Transverse colon (tissue), 4 donors: ENCODE measurements around the gene SHLD1. TPM values are rescaled to one million over a fixed set of nuclear protein-coding genes. Genes with fewer than 3 reads are reported as not detected.

Experiments
- DNase-seq: peaks from one replicate; pipeline ENCODE4 v3.0.0-alpha.2; 2019
- H3K27ac ChIP-seq, 4 donors: fragments of 200-600 bp; sonication (generic); 2 replicates each; pipeline ENCODE4 v1.5.1; 2016 to 2018; ENCODE audit warnings: inconsistent platforms in 4 of 4
- H3K27me3 ChIP-seq: fragments of 200-600 bp; sonication (generic); 2 replicates; pipeline ENCODE4 v1.5.1; 2017; ENCODE audit warnings: inconsistent platforms
- H3K36me3 ChIP-seq, 4 donors: fragments of 200-600 bp; sonication (generic); 2 replicates each; pipeline ENCODE4 v1.5.1; 2017 to 2019; ENCODE audit warnings: inconsistent platforms in 4 of 4
- H3K4me1 ChIP-seq, 4 donors: fragments of 200-600 bp; sonication (generic); 2 replicates each; pipeline ENCODE4 v1.5.1; 2017 to 2020; ENCODE audit warnings: inconsistent platforms in 4 of 4
- H3K4me3 ChIP-seq, 4 donors: fragments of 200-600 bp; sonication (generic); 1 replicate in 1 of 4; 2 replicates in 3 of 4; pipeline versions ENCODE4 v1.5.1 to v1.6.1; 2017 to 2019; ENCODE audit warnings: inconsistent platforms in 4 of 4
- H3K9me3 ChIP-seq, 2 donors: fragments of 200-600 bp; sonication (generic); 2 replicates each; pipeline ENCODE4 v1.5.1; 2017 to 2019; ENCODE audit warnings: inconsistent platforms in 2 of 2
- EP300 ChIP-seq: sonication (generic); formaldehyde crosslinking; IDR thresholded peaks from one replicate; pipeline ENCODE4 v1.6.1; 2017; ENCODE audit warnings: antibody characterized with exemption, low read depth
- POLR2A ChIP-seq: fragments of 450-650 bp; IDR thresholded peaks from one replicate; pipeline ENCODE4 v1.6.1; 2016; ENCODE audit warnings: antibody characterized with exemption, mild to moderate bottlenecking, moderate library complexity
- POLR2AphosphoS5 ChIP-seq, 3 donors: sonication (generic); formaldehyde crosslinking; IDR thresholded peaks; one replicate each; pipeline ENCODE4 v1.6.1; 2016; ENCODE audit warnings: antibody characterized with exemption in 3 of 3
- WGBS, 2 donors: methylation state at CpG; one replicate each; pipeline ENCODE4 v1.1.5; 2018; ENCODE audit warnings: low coverage in 1 of 2; 5-methylcytosine and 5-hydroxymethylcytosine counted together
- in situ Hi-C, 4 donors: fragments of 200-750 bp; cut with MboI; loops; one replicate each; pipeline versions ENCODE4 v1.15.0 to v1.15.1; 2017; ENCODE audit warnings: low sequenced_read_pairs in 3 of 4, low pct_ligation_motif_present in 1 of 4, low pct_unique_long_range_greater_than_20kb in 1 of 4
- intact Hi-C: fragments of 100-400 bp; cut with DNase I; formaldehyde crosslinking; loops from one replicate; pipeline ENCODE4 v1.15.1; 2023; ENCODE audit warnings: low total_unique reads
- total RNA-seq, 4 donors: library from RNA; depleted of rRNA; stranded (reverse); fragments of >200 nt; gene quantifications; one replicate each; pipeline ENCODE4 v1.1.0, GENCODE V29; 2016
- TF ChIP-seq, protein P1 (sequence below), 5 experiments: fragments of 200-600 bp in 3 of 5; fragments of 450-650 bp in 2 of 5; sonication (generic) in 3 of 5; IDR thresholded peaks; 1 replicate in 2 of 5; 2 replicates in 3 of 5; pipeline ENCODE4 v1.5.1; 2016 to 2017; ENCODE audit warnings: antibody characterized with exemption in 5 of 5, inconsistent platforms in 3 of 5, mild to moderate bottlenecking in 2 of 5, moderate library complexity in 1 of 5

Gene SHLD1
- total RNA-seq, 4 donors from 2014 or later: 3.0 to 43.8 (median 6.8) TPM; not detected in 1

GRCh38 chr20:5770987-5771318, 20.8 kb downstream of the SHLD1 start:
- TF ChIP-seq, protein P1, sequence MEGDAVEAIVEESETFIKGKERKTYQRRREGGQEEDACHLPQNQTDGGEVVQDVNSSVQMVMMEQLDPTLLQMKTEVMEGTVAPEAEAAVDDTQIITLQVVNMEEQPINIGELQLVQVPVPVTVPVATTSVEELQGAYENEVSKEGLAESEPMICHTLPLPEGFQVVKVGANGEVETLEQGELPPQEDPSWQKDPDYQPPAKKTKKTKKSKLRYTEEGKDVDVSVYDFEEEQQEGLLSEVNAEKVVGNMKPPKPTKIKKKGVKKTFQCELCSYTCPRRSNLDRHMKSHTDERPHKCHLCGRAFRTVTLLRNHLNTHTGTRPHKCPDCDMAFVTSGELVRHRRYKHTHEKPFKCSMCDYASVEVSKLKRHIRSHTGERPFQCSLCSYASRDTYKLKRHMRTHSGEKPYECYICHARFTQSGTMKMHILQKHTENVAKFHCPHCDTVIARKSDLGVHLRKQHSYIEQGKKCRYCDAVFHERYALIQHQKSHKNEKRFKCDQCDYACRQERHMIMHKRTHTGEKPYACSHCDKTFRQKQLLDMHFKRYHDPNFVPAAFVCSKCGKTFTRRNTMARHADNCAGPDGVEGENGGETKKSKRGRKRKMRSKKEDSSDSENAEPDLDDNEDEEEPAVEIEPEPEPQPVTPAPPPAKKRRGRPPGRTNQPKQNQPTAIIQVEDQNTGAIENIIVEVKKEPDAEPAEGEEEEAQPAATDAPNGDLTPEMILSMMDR (IDR thresholded peaks at IDR 0.05): no peak
- no peak for TF ChIP-seq POLR2A
- no peak for TF ChIP-seq EP300
- TF ChIP-seq POLR2AphosphoS5 (IDR thresholded peaks at IDR 0.05): no peak
- 70 to 78% methylated on average over 1 of the region's 1 CpG for WGBS, 2 donors
- DNase-seq: no peak
- Histone ChIP-seq H3K4me3 (no peak overlapping the region), H3K36me3 (peaks cover 0 to 8% (median 2%) of the 10 kb centered on the region in 4 donors), H3K4me1 (no peaks in the 10 kb centered on the region), H3K27me3 (no peaks in the 10 kb centered on the region), H3K9me3 (no peaks in the 10 kb centered on the region), H3K27ac (no peak overlapping the region)
- intact Hi-C loops: no loop called here
- in situ Hi-C loops: no loop called here

- no peak overlapping the region for H3K4me3 ChIP-seq
- peaks cover 0 to 8% (median 2%) of the 10 kb centered on the region in 4 donors for H3K36me3 ChIP-seq
- DNase-seq: no peak
- WGBS, 2 donors: 53 to 75% methylated on average over 4 to 5 of the region's 5 CpGs
- no peak for TF ChIP-seq POLR2AphosphoS5 (IDR thresholded peaks at IDR 0.05)
- TF ChIP-seq POLR2A: no peak
- no peak for TF ChIP-seq EP300
- TF ChIP-seq, protein P1 (IDR thresholded peaks at IDR 0.05): no peak
- no peaks in the 10 kb centered on the region for H3K27me3 ChIP-seq
- H3K27ac ChIP-seq: no peak overlapping the region
- intact Hi-C loops (no loop called here), in situ Hi-C loops (no loop called here)
- no peaks in the 10 kb centered on the region for H3K9me3 ChIP-seq
- H3K4me1 ChIP-seq: no peaks in the 10 kb centered on the region
Observed at GRCh38 chr20:5772704-5773103, 22.5 kb downstream of the SHLD1 start.

DNA sequence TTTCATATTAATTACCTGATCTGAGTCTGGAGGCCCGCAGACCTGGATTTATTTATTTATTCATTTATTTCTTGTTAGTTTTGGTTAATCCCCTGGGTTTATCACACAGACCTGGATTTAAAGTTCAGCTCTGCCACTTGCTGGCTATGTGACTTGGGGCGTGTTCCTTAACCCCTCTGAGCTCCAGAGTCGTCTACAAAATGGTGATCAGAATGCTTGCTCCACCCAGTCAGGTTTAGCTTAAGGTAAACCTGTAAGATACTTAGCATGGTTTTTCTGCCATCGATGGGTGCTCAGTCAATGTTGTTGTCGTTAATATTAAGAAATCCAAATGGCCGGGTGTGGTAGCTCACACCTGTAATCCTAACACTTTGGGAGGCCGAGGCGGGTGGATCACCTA, 23.4 kb downstream of the SHLD1 start:
- no peak overlapping the region for H3K27ac ChIP-seq
- WGBS, 2 donors: 86 to 91% methylated on average over 4 to 8 of the region's 8 CpGs
- intact Hi-C loops: no loop called here
- no peaks in the 10 kb centered on the region for H3K27me3 ChIP-seq
- no peak overlapping the region for H3K4me3 ChIP-seq
- in situ Hi-C loops: no loop called here
- TF ChIP-seq POLR2A: no peak
- peaks cover 0 to 8% (median 2%) of the 10 kb centered on the region in 4 donors for H3K36me3 ChIP-seq
- H3K9me3 ChIP-seq: no peaks in the 10 kb centered on the region
- H3K4me1 ChIP-seq: no peaks in the 10 kb centered on the region
- DNase-seq: no peak

DNA sequence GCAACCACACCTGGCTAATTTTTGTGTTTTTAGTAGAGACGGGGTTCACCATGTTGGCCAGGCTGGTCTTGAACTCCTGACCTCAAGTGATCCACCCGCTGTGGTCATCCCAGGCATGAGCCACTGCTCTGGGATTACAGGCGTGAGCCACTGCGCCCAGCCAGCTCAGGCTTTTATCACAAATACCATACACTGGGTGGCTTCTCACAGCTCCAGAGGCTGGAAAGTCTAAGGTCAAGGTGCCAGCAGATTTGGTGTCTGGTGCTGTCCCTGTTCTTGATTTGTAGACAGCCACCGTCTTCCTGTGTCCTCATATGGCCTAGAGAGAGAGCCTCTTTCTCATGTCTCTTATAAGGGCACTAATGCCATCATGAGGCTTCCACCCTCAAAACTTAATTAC, 25.9 kb downstream of the SHLD1 start:
- DNase-seq: no peak
- 95% methylated on average over 5 of the region's 5 CpGs; no CpG with 5 or more reads in 1 of the 2 donors for WGBS, 2 donors
- peaks cover 0 to 14% (median 6%) of the 10 kb centered on the region in 4 donors for H3K4me1 ChIP-seq
- H3K27me3 ChIP-seq: no peaks in the 10 kb centered on the region
- TF ChIP-seq POLR2A: no peak
- TF ChIP-seq EP300: no peak
- TF ChIP-seq POLR2AphosphoS5 (IDR thresholded peaks at IDR 0.05): no peak
- TF ChIP-seq, protein P1 (IDR thresholded peaks at IDR 0.05): no peak
- intact Hi-C loops: no loop called here
- in situ Hi-C loops: loop anchor here in 2 of 4 donors (25.0 kb wide), 1 partner anchor 214 kb away; no protein-coding TSS in a partner anchor
- H3K36me3 ChIP-seq: peaks cover 0 to 8% (median 2%) of the 10 kb centered on the region in 4 donors
- no peak overlapping the region for H3K27ac ChIP-seq
- H3K9me3 ChIP-seq: no peaks in the 10 kb centered on the region
- no peak overlapping the region for H3K4me3 ChIP-seq
